ENCODE data around the gene SNRK.

- TF ChIP-seq CTCF (IDR thresholded peaks at IDR 0.05 in 8 of 11, conservative IDR thresholded peaks at IDR 0.05 in 3 of 11), result no peak
- TF ChIP-seq POLR2A (IDR thresholded peaks at IDR 0.05), result no peak
Observed at GRCh38 chr3:43273416-43273815, 12.9 kb upstream of the SNRK start.
